Measurements from ENCODE around the gene RRM2. TPM values are rescaled to one million over a fixed set of nuclear protein-coding genes. Genes with fewer than 3 reads are reported as not detected.

Gene RRM2
- total RNA-seq, 6 donors from 2014 or later = 2.1 to 12.9 (median 3.2) TPM

- Histone ChIP-seq H3K9me3 (no peaks in the 10 kb centered on the region), H3K36me3 (no peaks in the 10 kb centered on the region), H3K4me3 (no peak overlapping the region), H3K4me1 (no peaks in the 10 kb centered on the region), H3K27me3 (no peaks in the 10 kb centered on the region), H3K27ac (no peak overlapping the region)
- ATAC-seq (ENCODE audit: low FRiP score in 2 of 2) (no peak), DNase-seq (no peak)
- TF ChIP-seq POLR2AphosphoS5 (IDR thresholded peaks at IDR 0.05) (no peak), POLR2A (IDR thresholded peaks at IDR 0.05) (no peak), CTCF (IDR thresholded peaks at IDR 0.05) (no peak), EP300 (IDR thresholded peaks at IDR 0.05) (no peak)
- WGBS, 2 donors = 84 to 90% methylated on average over 5 of the region's 5 CpGs
Observed at GRCh38 chr2:10150436-10150835, 27.9 kb downstream of the RRM2 start.

- no peaks in the 10 kb centered on the region for H3K9me3 ChIP-seq
- ATAC-seq (ENCODE audit: low FRiP score in 2 of 2) (no peak), DNase-seq (peak in 1 of 2 donors; percentile 24)
- TF ChIP-seq CTCF (IDR thresholded peaks at IDR 0.05) (no peak), POLR2AphosphoS5 (IDR thresholded peaks at IDR 0.05) (no peak)
- H3K4me1 ChIP-seq = no peaks in the 10 kb centered on the region
- H3K27ac ChIP-seq = no peak overlapping the region
- 83 to 94% methylated on average over 5 of the region's 5 CpGs for WGBS, 2 donors
- H3K4me3 ChIP-seq = no peak overlapping the region
- H3K36me3 ChIP-seq = no peaks in the 10 kb centered on the region
- H3K27me3 ChIP-seq = no peaks in the 10 kb centered on the region
Observed at GRCh38 chr2:10151462-10151861, 28.9 kb downstream of the RRM2 start.

- WGBS, 2 donors = 84 to 88% methylated on average over 4 of the region's 4 CpGs
- Histone ChIP-seq H3K4me3 (no peak overlapping the region), H3K27ac (no peak overlapping the region), H3K36me3 (no peaks in the 10 kb centered on the region), H3K4me1 (no peaks in the 10 kb centered on the region), H3K27me3 (no peaks in the 10 kb centered on the region), H3K9me3 (no peaks in the 10 kb centered on the region)
- ATAC-seq (ENCODE audit: low FRiP score in 2 of 2) = no peak
- TF ChIP-seq POLR2A (IDR thresholded peaks at IDR 0.05) (no peak), POLR2AphosphoS5 (IDR thresholded peaks at IDR 0.05) (no peak), CTCF (IDR thresholded peaks at IDR 0.05) (no peak), EP300 (IDR thresholded peaks at IDR 0.05) (no peak)
- DNase-seq = no peak
Observed at GRCh38 chr2:10157293-10157692, 34.8 kb downstream of the RRM2 start.

- WGBS, 2 donors = 86 to 92% methylated on average over 8 to 11 of the region's 11 CpGs
- ATAC-seq (ENCODE audit: low FRiP score in 2 of 2) = no peak
Observed at GRCh38 chr2:10158681-10159080, 36.1 kb downstream of the RRM2 start.

More at GRCh38 chr2:10158681-10159080, 36.1 kb downstream of the RRM2 start:
- DNase-seq = no peak
- H3K4me1 ChIP-seq = no peaks in the 10 kb centered on the region
- no peaks in the 10 kb centered on the region for H3K27me3 ChIP-seq
- H3K36me3 ChIP-seq = no peaks in the 10 kb centered on the region
- no peaks in the 10 kb centered on the region for H3K9me3 ChIP-seq
- TF ChIP-seq CTCF (IDR thresholded peaks at IDR 0.05) (no peak), EP300 (IDR thresholded peaks at IDR 0.05) (no peak), POLR2A (IDR thresholded peaks at IDR 0.05) (no peak), POLR2AphosphoS5 (IDR thresholded peaks at IDR 0.05) (no peak)
- H3K27ac ChIP-seq = no peak overlapping the region
- no peak overlapping the region for H3K4me3 ChIP-seq

All from upper lobe of left lung (tissue), 6 donors.